ENCODE results near the gene NEDD4.
"Not testable (repeated sequence)": the region's sequence is repeated elsewhere in the genome, so short reads cannot be mapped to it uniquely, and the experiment has no call there.

NEDD4 gene

GRCh38 chr15:56003777-56004176 lies 10.4 kb upstream of the NEDD4 start:
- DNase-seq = not testable (repeated sequence)

GRCh38 chr15:56003277-56003676 lies 9.9 kb upstream of the NEDD4 start:
- DNase-seq = not testable (repeated sequence)

- DNase-seq = no peak
Observed at GRCh38 chr15:56001471-56002078, 8.2 kb upstream of the NEDD4 start.

GRCh38 chr15:55999658-56000057 lies 6.2 kb upstream of the NEDD4 start:
- no peak for DNase-seq

GRCh38 chr15:55998478-55998877 lies 5.1 kb upstream of the NEDD4 start:
- DNase-seq = no peak

GRCh38 chr15:55993804-55994560 lies 570 bp upstream of the NEDD4 start:
- DNase-seq = peak; percentile 65

- no peak for DNase-seq
Observed at GRCh38 chr15:55992769-55993110, 672 bp downstream of the NEDD4 start.

- DNase-seq = no peak
Observed at GRCh38 chr15:55991802-55992768, 1.3 kb downstream of the NEDD4 start.

GRCh38 chr15:55990998-55991397 lies 2.4 kb downstream of the NEDD4 start:
- no peak for DNase-seq

- DNase-seq = no peak
Observed at GRCh38 chr15:55990516-55990915, 2.9 kb downstream of the NEDD4 start.

- DNase-seq = no peak
Observed at GRCh38 chr15:55989383-55989782, 4.0 kb downstream of the NEDD4 start.

GRCh38 chr15:55981582-55982249 lies 11.7 kb downstream of the NEDD4 start:
- DNase-seq = no peak

- no peak for DNase-seq
Observed at GRCh38 chr15:55980511-55980910, 12.9 kb downstream of the NEDD4 start.

- no peak for DNase-seq
Observed at GRCh38 chr15:55977231-55977630, 16.2 kb downstream of the NEDD4 start.

- DNase-seq = no peak
Observed at GRCh38 chr15:55970286-55970685, 23.1 kb downstream of the NEDD4 start.

GRCh38 chr15:55969582-55969981 lies 23.8 kb downstream of the NEDD4 start:
- no peak for DNase-seq

GRCh38 chr15:55968923-55969322 lies 24.5 kb downstream of the NEDD4 start:
- DNase-seq = no peak

GRCh38 chr15:55965091-55965490 lies 28.3 kb downstream of the NEDD4 start:
- no peak for DNase-seq

- DNase-seq = no peak
Observed at GRCh38 chr15:55960946-55961345, 32.5 kb downstream of the NEDD4 start.

GRCh38 chr15:55959744-55960447 lies 33.5 kb downstream of the NEDD4 start:
- no peak for DNase-seq

- DNase-seq = no peak
Observed at GRCh38 chr15:55958349-55958748, 35.1 kb downstream of the NEDD4 start.

- no peak for DNase-seq
Observed at GRCh38 chr15:55954862-55955605, 38.4 kb downstream of the NEDD4 start.

Measured in amniotic stem cell (primary cell).